Measurements from ENCODE around the gene PAX2.

The PAX2 gene

GRCh38 chr10:100825325-100825875, 80.0 kb downstream of the PAX2 start:
- no peak for DNase-seq

GRCh38 chr10:100826031-100826651, 80.8 kb downstream of the PAX2 start:
- DNase-seq = no peak

- DNase-seq = no peak
Observed at GRCh38 chr10:100826661-100826982, 81.2 kb downstream of the PAX2 start.

GRCh38 chr10:100826983-100827818, 81.8 kb downstream of the PAX2 start:
- peak; percentile 10 for DNase-seq

- DNase-seq = peak; percentile 10
Observed at GRCh38 chr10:100827819-100828737, 82.7 kb downstream of the PAX2 start.

GRCh38 chr10:100828738-100829096, 83.3 kb downstream of the PAX2 start:
- peak; percentile 13 for DNase-seq

GRCh38 chr10:100829097-100829870, 83.9 kb downstream of the PAX2 start:
- no peak for DNase-seq

- no peak for DNase-seq
Observed at GRCh38 chr10:100829933-100830727, 84.7 kb downstream of the PAX2 start.

- no peak for DNase-seq
Observed at GRCh38 chr10:100830728-100831111, 85.3 kb downstream of the PAX2 start.

- no peak for DNase-seq
Observed at GRCh38 chr10:100831742-100832141, 86.4 kb downstream of the PAX2 start.

- no peak for DNase-seq
Observed at GRCh38 chr10:100835810-100836209, 90.4 kb downstream of the PAX2 start.

GRCh38 chr10:100836891-100837290, 91.5 kb downstream of the PAX2 start:
- DNase-seq = no peak

GRCh38 chr10:100837300-100837699, 91.9 kb downstream of the PAX2 start:
- no peak for DNase-seq

- DNase-seq = no peak
Observed at GRCh38 chr10:100838986-100839385, 93.6 kb downstream of the PAX2 start.

GRCh38 chr10:100841528-100841927, 96.1 kb downstream of the PAX2 start:
- DNase-seq = no peak

GRCh38 chr10:100847440-100847839, 102.1 kb downstream of the PAX2 start:
- DNase-seq = no peak

- DNase-seq = no peak
Observed at GRCh38 chr10:100848770-100849169, 103.4 kb downstream of the PAX2 start.

- DNase-seq = no peak
Observed at GRCh38 chr10:100858261-100858660, 112.9 kb downstream of the PAX2 start.

- no peak for DNase-seq
Observed at GRCh38 chr10:100858747-100859483, 113.5 kb downstream of the PAX2 start.

GRCh38 chr10:100859484-100859763, 114.0 kb downstream of the PAX2 start:
- no peak for DNase-seq

- DNase-seq = no peak
Observed at GRCh38 chr10:100863433-100863832, 118.1 kb downstream of the PAX2 start.

Data from T-helper 9 cell (primary cell).